Upper lobe of left lung (tissue), 4 donors: ENCODE data around the gene TMEM192.
"Not testable (repeated sequence)": the region's sequence is repeated elsewhere in the genome, so short reads cannot be mapped to it uniquely, and the experiment has no call there.

Experiments
- EP300 ChIP-seq, 4 donors: sonication (generic); formaldehyde crosslinking; IDR thresholded peaks; one replicate each; pipeline ENCODE4 v1.5.1; 2017; ENCODE audit warnings: antibody characterized with exemption in 4 of 4, control low read depth in 2 of 4
- POLR2A ChIP-seq, 4 donors: fragments of 450-650 bp; IDR thresholded peaks; one replicate each; pipeline ENCODE4 v1.5.1; 2016 to 2017; ENCODE audit warnings: antibody characterized with exemption in 4 of 4, mild to moderate bottlenecking in 2 of 4
- POLR2AphosphoS5 ChIP-seq, 2 donors: sonication (generic); formaldehyde crosslinking; IDR thresholded peaks; one replicate each; pipeline ENCODE4 v1.5.1; 2017; ENCODE audit warnings: antibody characterized with exemption in 2 of 2
- TF ChIP-seq, protein P1 (sequence below), 6 experiments: fragments of 450-650 bp in 4 of 6; fragments of 200-600 bp in 2 of 6; sonication (generic) in 2 of 6; IDR thresholded peaks; one replicate each; pipeline ENCODE4 v1.5.1; 2016 to 2019; ENCODE audit warnings: antibody characterized with exemption in 6 of 6

DNA sequence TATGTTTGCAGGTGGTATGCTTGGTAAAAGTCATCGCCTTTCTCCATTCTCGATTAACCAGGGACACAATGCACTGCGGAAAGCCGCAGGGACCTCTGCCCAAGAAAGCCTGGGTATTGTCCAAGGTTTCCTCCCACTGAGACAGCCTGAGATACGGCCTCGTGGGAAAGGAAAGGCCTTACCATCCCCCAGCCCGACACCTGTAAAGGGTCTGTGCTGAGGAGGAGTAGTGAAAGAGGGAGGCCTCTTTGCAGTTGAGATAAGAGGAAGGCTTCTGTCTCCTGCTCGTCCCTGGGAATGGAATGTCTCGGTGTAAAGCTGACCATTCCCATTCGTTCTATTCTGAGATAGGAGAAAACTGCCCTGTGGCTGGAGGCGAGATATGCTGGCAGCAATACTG is 39.3 kb downstream of the TMEM192 start:
- TF ChIP-seq, protein P1, sequence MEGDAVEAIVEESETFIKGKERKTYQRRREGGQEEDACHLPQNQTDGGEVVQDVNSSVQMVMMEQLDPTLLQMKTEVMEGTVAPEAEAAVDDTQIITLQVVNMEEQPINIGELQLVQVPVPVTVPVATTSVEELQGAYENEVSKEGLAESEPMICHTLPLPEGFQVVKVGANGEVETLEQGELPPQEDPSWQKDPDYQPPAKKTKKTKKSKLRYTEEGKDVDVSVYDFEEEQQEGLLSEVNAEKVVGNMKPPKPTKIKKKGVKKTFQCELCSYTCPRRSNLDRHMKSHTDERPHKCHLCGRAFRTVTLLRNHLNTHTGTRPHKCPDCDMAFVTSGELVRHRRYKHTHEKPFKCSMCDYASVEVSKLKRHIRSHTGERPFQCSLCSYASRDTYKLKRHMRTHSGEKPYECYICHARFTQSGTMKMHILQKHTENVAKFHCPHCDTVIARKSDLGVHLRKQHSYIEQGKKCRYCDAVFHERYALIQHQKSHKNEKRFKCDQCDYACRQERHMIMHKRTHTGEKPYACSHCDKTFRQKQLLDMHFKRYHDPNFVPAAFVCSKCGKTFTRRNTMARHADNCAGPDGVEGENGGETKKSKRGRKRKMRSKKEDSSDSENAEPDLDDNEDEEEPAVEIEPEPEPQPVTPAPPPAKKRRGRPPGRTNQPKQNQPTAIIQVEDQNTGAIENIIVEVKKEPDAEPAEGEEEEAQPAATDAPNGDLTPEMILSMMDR (IDR thresholded peaks at IDR 0.05): not testable (repeated sequence)
- not testable (repeated sequence) for TF ChIP-seq EP300, POLR2A, POLR2AphosphoS5 (IDR thresholded peaks at IDR 0.05)
